HCT116 (cell line): ENCODE data around the gene MTG1. TPM values are rescaled to one million over a fixed set of nuclear protein-coding genes. Genes with fewer than 3 reads are reported as not detected.

Experiments used
- ATAC-seq: fragments of 200-7000 bp; cut with Tn5 transposase; 2 replicates; pipeline ENCODE4 v1.9.1; 2020; ENCODE audit warnings: mild to moderate bottlenecking, moderate library complexity
- BruUV-seq: library from RNA; stranded (reverse); fragments of 400-500 nt; replicated peaks from 2 replicates; lab custom pipeline; 2021; lab: Mats Ljungman, UMichigan
- CTCF ChIA-PET: fragments of 300-600 bp; sonication (Branson Sonifier 250); formaldehyde crosslinking; loops from one replicate; lab custom pipeline; 2021; ENCODE audit warnings: antibody characterized with exemption; lab: Charles Lee
- POLR2A ChIA-PET: fragments of 300-600, 350-600 bp; sonication (Branson Sonifier 250); formaldehyde crosslinking; loops from one replicate; lab custom pipeline; 2021; ENCODE audit warnings: antibody characterized with exemption; lab: Charles Lee
- RAD21 ChIA-PET, 2 experiments: fragments of 300-600 bp; sonication (Branson Sonifier 250); formaldehyde crosslinking; loops; one replicate each; lab custom pipeline; 2023; ENCODE audit warnings: low total read pairs in 2 of 2; ENCODE audit not compliant: uncharacterized antibody in 2 of 2, unreplicated experiment in 2 of 2, low non-redundant PET in 1 of 2; lab: Charles Lee
- DNase-seq: peaks from one replicate; pipeline ENCODE4 v3.0.0-alpha.2; 2010; ENCODE audit warnings: low read depth, low spot score
- H2AFZ ChIP-seq: fragments of 200-600 bp; shearing (Covaris generic), sonication (generic); 2 replicates; pipeline ENCODE4 v1.6.1; 2017; ENCODE audit warnings: low read depth, mixed run types, mixed read lengths, antibody characterized with exemption, low read length; ENCODE audit not compliant: poor library complexity, severe bottlenecking
- H3K27ac ChIP-seq: 2 replicates; pipeline ENCODE4 v1.5.1; 2012; ENCODE audit warnings: low read depth, low read length
- H3K27me3 ChIP-seq: fragments of 200-600 bp; sonication (generic); 2 replicates; pipeline ENCODE4 v1.6.1; 2016; ENCODE audit warnings: mixed run types, low read length, mixed read lengths; ENCODE audit not compliant: insufficient read depth
- H3K36me3 ChIP-seq, 2 experiments: fragments of 200-500 bp in 1 of 2; fragments of 200-600 bp in 1 of 2; sonication (Bioruptor generic) in 1 of 2; sonication (generic) in 1 of 2; 2 replicates each; pipeline versions ENCODE4 v1.5.1 to v1.6.1; 2014 to 2016; ENCODE audit warnings: low read length in 2 of 2, inconsistent platforms in 1 of 2, mixed read lengths in 1 of 2, mixed run types in 1 of 2; ENCODE audit not compliant: insufficient read depth in 2 of 2, control insufficient read depth in 1 of 2
- H3K4me1 ChIP-seq, 2 experiments: fragments of 200-600 bp in 1 of 2; sonication (generic) in 1 of 2; 2 replicates each; pipeline versions ENCODE4 v1.5.1 to v1.6.1; 2012 to 2017; ENCODE audit warnings: low read length in 2 of 2, inconsistent platforms in 1 of 2, mild to moderate bottlenecking in 1 of 2, mixed read lengths in 1 of 2, mixed run types in 1 of 2, moderate library complexity in 1 of 2; ENCODE audit not compliant: insufficient read depth in 2 of 2, control insufficient read depth in 1 of 2
- H3K4me2 ChIP-seq: fragments of 200-600 bp; sonication (generic); 2 replicates; pipeline ENCODE4 v1.6.1; 2017; ENCODE audit warnings: mixed run types, low read length, mixed read lengths
- H3K4me3 ChIP-seq, 2 experiments: fragments of 200-600 bp in 1 of 2; sonication (generic) in 1 of 2; replicated peaks in 1 of 2; 2 replicates each; pipeline ENCODE4 v1.5.1; 2011 to 2016; ENCODE audit warnings: low read length in 2 of 2, control low read depth in 1 of 2, low read depth in 1 of 2, mild to moderate bottlenecking in 1 of 2, mixed read lengths in 1 of 2, mixed run types in 1 of 2
- H3K79me2 ChIP-seq: fragments of 200-600 bp; sonication (generic); 2 replicates; pipeline ENCODE4 v1.6.1; 2017; ENCODE audit warnings: mild to moderate bottlenecking, mixed run types, low read length, moderate library complexity, mixed read lengths; ENCODE audit not compliant: insufficient read depth
- H3K9ac ChIP-seq: fragments of 200-600 bp; sonication (generic); 2 replicates; pipeline ENCODE4 v1.6.1; 2016; ENCODE audit warnings: low read length, mixed read lengths
- H3K9me2 ChIP-seq: fragments of 200-600 bp; sonication (generic), shearing (Covaris generic); 2 replicates; pipeline ENCODE4 v1.6.1; 2017; ENCODE audit warnings: mixed run types, mild to moderate bottlenecking, moderate library complexity; ENCODE audit not compliant: insufficient read depth
- H3K9me3 ChIP-seq, 2 experiments: fragments of 200-500 bp in 1 of 2; fragments of 200-600 bp in 1 of 2; sonication (Bioruptor generic) in 1 of 2; sonication (generic) in 1 of 2; 2 replicates each; pipeline ENCODE4 v1.6.1; 2014 to 2017; ENCODE audit warnings: low read length in 2 of 2, mixed read lengths in 2 of 2, inconsistent platforms in 1 of 2, low read depth in 1 of 2, mild to moderate bottlenecking in 1 of 2, mixed run types in 1 of 2, moderate library complexity in 1 of 2; ENCODE audit not compliant: control insufficient read depth in 1 of 2, insufficient read depth in 1 of 2
- H4K20me1 ChIP-seq: fragments of 200-600 bp; sonication (generic), shearing (Covaris generic); 2 replicates; pipeline ENCODE4 v1.6.1; 2017; ENCODE audit warnings: mixed run types, mild to moderate bottlenecking, moderate library complexity; ENCODE audit not compliant: insufficient read depth
- CBX3 ChIP-seq: IDR thresholded peaks from 2 replicates; pipeline ENCODE4 v1.6.1; 2012; ENCODE audit warnings: low read depth
- CTCF ChIP-seq, 3 experiments: fragments of 200-600 bp in 1 of 3; sonication (generic) in 1 of 3; IDR thresholded peaks in 2 of 3; conservative IDR thresholded peaks in 1 of 3; 2 replicates each; pipeline ENCODE4 v1.5.1; 2012 to 2017; ENCODE audit warnings: low read depth in 2 of 3, low read length in 2 of 3, antibody characterized with exemption in 1 of 3, borderline replicate concordance in 1 of 3, control low read depth in 1 of 3, mild to moderate bottlenecking in 1 of 3, mixed read lengths in 1 of 3, mixed run types in 1 of 3, moderate library complexity in 1 of 3; ENCODE audit not compliant: insufficient read depth in 1 of 3
- ELF1 ChIP-seq: IDR thresholded peaks from 2 replicates; pipeline ENCODE4 v1.6.1; 2012; ENCODE audit warnings: low read depth, borderline replicate concordance
- EZH2 ChIP-seq: fragments of 200-600 bp; sonication (generic); IDR thresholded peaks from 2 replicates; pipeline ENCODE4 v1.6.1; 2017; ENCODE audit warnings: antibody characterized with exemption, mixed run types
- EZH2phosphoT487 ChIP-seq: fragments of 200-600 bp; IDR thresholded peaks from 2 replicates; pipeline ENCODE4 v1.6.1; 2018; ENCODE audit warnings: antibody characterized with exemption, borderline replicate concordance
- FOSL1 ChIP-seq: IDR thresholded peaks from 2 replicates; pipeline ENCODE4 v1.6.1; 2012; ENCODE audit warnings: low read depth
- POLR2A ChIP-seq: IDR thresholded peaks from 2 replicates; pipeline ENCODE4 v1.7.0; 2011; ENCODE audit warnings: borderline replicate concordance; ENCODE audit not compliant: insufficient read depth, insufficient read length; ENCODE audit errors: extremely low read depth
- POLR2AphosphoS5 ChIP-seq: IDR thresholded peaks from 2 replicates; pipeline ENCODE4 v1.6.1; 2011; ENCODE audit warnings: mild to moderate bottlenecking, low read depth, low read length, moderate library complexity
- RAD21 ChIP-seq: IDR thresholded peaks from 2 replicates; pipeline ENCODE4 v1.6.1; 2012; ENCODE audit warnings: low read depth, mild to moderate bottlenecking
- SIN3A ChIP-seq: IDR thresholded peaks from 2 replicates; pipeline ENCODE4 v1.6.1; 2012; ENCODE audit warnings: low read depth
- SP1 ChIP-seq: IDR thresholded peaks from 2 replicates; pipeline ENCODE4 v1.6.1; 2012; ENCODE audit warnings: low read depth
- TCF7L2 ChIP-seq: IDR thresholded peaks from 2 replicates; pipeline ENCODE4 v1.7.0; 2011; ENCODE audit warnings: borderline replicate concordance, inconsistent platforms; ENCODE audit not compliant: insufficient read depth, insufficient read length; ENCODE audit errors: extremely low read depth
- YY1 ChIP-seq: IDR thresholded peaks from 2 replicates; pipeline ENCODE4 v1.6.1; 2011; ENCODE audit warnings: low read length, low read depth, moderate library complexity, mild to moderate bottlenecking; ENCODE audit not compliant: insufficient replicate concordance; ENCODE audit errors: extremely low read depth
- ZFX ChIP-seq: fragments of 450-650 bp; IDR thresholded peaks from 2 replicates; pipeline ENCODE4 v1.6.1; 2017
- ZNF274 ChIP-seq: fragments of 200-500 bp; sonication (Bioruptor generic); IDR thresholded peaks from 2 replicates; pipeline ENCODE4 v1.6.1; 2014; ENCODE audit warnings: mild to moderate bottlenecking, low read depth, low read length, inconsistent platforms
- intact Hi-C: fragments of 100-400 bp; cut with micrococcal nuclease; formaldehyde crosslinking; loops from 2 replicates; pipeline ENCODE4 v1.10.0; 2022
- total RNA-seq: library from RNA; stranded (reverse); gene quantifications from one replicate; pipeline ENCODE4 v1.2.1, GENCODE V29; 2021; ENCODE audit not compliant: unreplicated experiment
- TF ChIP-seq, protein P1 (sequence below): IDR thresholded peaks from 2 replicates; pipeline ENCODE4 v1.6.1; 2012
- TF ChIP-seq, protein P2 (sequence below): IDR thresholded peaks from 2 replicates; pipeline ENCODE4 v1.6.1; 2011; ENCODE audit warnings: mild to moderate bottlenecking, low read length, moderate library complexity; ENCODE audit not compliant: insufficient replicate concordance; ENCODE audit errors: extremely low read depth
- TF ChIP-seq, protein P3 (sequence below): IDR thresholded peaks from 2 replicates; pipeline ENCODE4 v1.6.1; 2012; ENCODE audit warnings: low read depth
- TF ChIP-seq, protein P4 (sequence below): IDR thresholded peaks from 2 replicates; pipeline ENCODE4 v1.6.1; 2012

The MTG1 gene
- total RNA-seq, 1 experiment from 2014 or later = 23.1 TPM

DNA sequence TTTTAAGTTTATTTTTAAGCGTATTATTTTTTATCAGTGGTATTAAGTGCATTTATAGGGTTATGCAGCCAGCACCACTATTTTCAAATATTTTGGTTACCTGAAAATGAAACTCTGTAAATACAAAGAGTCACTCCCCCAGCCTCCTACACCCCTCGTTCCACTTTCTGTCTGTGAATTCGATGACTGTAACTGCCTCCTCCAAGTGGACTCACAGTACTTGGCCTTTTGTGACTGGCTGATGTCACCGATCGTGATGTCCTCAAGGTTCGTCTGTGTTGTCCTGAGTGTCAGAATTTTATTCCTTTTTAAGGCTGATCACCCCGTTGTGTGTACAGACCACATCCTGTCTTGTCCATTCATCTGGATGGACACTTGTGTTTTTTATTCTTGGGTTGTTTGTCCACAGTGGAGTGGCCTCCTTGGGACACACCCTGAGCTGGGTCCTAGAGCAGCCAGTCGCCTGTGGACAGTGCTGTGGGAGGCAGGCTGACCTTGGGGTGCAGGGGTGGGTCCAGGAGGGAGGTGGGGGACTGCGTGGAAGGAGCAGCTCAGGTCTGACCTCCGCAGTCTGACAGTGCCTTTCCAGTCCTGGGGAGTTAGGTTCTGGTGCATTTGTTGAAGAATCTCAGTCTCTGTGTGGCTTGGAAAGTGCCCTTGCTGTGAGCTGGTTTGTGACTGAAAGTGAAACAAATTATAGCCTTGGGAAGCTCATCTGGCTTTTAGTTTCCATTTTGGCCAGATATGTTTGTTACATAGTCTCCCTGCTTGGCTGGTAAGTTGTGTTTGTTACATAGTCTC is 6.9 kb downstream of the MTG1 start:
- no peak overlapping the region for H3K27ac ChIP-seq
- H3K27me3 ChIP-seq = no peaks in the 10 kb centered on the region
- no peak overlapping the region for H3K4me2 ChIP-seq
- no TSS peak for BruUV-seq
- H4K20me1 ChIP-seq = no peaks in the 10 kb centered on the region
- no peaks in the 10 kb centered on the region for H3K4me1 ChIP-seq
- no peak for DNase-seq
- ATAC-seq = no peak
- CTCF ChIA-PET = no interaction called here
- H2AFZ ChIP-seq = no peak overlapping the region
- H3K79me2 ChIP-seq = peaks cover 22% of the 10 kb centered on the region
- no peaks in the 10 kb centered on the region for H3K9me2 ChIP-seq
- RAD21 ChIA-PET = no interaction called here
- POLR2A ChIA-PET = no interaction called here
- no peaks in the 10 kb centered on the region for H3K9me3 ChIP-seq
- H3K9ac ChIP-seq = no peak overlapping the region
- peaks cover 3 to 5% of the 10 kb centered on the region in 2 experiments; a peak in 3 of 4 replicates for H3K36me3 ChIP-seq
- intact Hi-C loops = no loop called here
- no peak overlapping the region for H3K4me3 ChIP-seq
- no peak for TF ChIP-seq ELF1
- TF ChIP-seq SIN3A = no peak
- no peak for TF ChIP-seq RAD21
- no peak for TF ChIP-seq SP1
- TF ChIP-seq YY1 = no peak
- TF ChIP-seq EZH2phosphoT487 = no peak
- TF ChIP-seq ZFX = no peak
- TF ChIP-seq, protein P1, sequence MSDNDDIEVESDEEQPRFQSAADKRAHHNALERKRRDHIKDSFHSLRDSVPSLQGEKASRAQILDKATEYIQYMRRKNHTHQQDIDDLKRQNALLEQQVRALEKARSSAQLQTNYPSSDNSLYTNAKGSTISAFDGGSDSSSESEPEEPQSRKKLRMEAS = no peak
- TF ChIP-seq, protein P2, sequence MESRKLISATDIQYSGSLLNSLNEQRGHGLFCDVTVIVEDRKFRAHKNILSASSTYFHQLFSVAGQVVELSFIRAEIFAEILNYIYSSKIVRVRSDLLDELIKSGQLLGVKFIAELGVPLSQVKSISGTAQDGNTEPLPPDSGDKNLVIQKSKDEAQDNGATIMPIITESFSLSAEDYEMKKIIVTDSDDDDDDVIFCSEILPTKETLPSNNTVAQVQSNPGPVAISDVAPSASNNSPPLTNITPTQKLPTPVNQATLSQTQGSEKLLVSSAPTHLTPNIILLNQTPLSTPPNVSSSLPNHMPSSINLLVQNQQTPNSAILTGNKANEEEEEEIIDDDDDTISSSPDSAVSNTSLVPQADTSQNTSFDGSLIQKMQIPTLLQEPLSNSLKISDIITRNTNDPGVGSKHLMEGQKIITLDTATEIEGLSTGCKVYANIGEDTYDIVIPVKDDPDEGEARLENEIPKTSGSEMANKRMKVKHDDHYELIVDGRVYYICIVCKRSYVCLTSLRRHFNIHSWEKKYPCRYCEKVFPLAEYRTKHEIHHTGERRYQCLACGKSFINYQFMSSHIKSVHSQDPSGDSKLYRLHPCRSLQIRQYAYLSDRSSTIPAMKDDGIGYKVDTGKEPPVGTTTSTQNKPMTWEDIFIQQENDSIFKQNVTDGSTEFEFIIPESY = no peak
- TF ChIP-seq POLR2AphosphoS5 = no peak
- TF ChIP-seq, protein P3, sequence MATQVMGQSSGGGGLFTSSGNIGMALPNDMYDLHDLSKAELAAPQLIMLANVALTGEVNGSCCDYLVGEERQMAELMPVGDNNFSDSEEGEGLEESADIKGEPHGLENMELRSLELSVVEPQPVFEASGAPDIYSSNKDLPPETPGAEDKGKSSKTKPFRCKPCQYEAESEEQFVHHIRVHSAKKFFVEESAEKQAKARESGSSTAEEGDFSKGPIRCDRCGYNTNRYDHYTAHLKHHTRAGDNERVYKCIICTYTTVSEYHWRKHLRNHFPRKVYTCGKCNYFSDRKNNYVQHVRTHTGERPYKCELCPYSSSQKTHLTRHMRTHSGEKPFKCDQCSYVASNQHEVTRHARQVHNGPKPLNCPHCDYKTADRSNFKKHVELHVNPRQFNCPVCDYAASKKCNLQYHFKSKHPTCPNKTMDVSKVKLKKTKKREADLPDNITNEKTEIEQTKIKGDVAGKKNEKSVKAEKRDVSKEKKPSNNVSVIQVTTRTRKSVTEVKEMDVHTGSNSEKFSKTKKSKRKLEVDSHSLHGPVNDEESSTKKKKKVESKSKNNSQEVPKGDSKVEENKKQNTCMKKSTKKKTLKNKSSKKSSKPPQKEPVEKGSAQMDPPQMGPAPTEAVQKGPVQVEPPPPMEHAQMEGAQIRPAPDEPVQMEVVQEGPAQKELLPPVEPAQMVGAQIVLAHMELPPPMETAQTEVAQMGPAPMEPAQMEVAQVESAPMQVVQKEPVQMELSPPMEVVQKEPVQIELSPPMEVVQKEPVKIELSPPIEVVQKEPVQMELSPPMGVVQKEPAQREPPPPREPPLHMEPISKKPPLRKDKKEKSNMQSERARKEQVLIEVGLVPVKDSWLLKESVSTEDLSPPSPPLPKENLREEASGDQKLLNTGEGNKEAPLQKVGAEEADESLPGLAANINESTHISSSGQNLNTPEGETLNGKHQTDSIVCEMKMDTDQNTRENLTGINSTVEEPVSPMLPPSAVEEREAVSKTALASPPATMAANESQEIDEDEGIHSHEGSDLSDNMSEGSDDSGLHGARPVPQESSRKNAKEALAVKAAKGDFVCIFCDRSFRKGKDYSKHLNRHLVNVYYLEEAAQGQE = no peak
- TF ChIP-seq, protein P4, sequence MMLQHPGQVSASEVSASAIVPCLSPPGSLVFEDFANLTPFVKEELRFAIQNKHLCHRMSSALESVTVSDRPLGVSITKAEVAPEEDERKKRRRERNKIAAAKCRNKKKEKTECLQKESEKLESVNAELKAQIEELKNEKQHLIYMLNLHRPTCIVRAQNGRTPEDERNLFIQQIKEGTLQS = no peak
- no peak for TF ChIP-seq TCF7L2
- no peak for TF ChIP-seq POLR2A
- no peak for TF ChIP-seq CBX3
- TF ChIP-seq ZNF274 = no peak
- TF ChIP-seq CTCF (IDR thresholded peaks at IDR 0.05 in 2 of 3, conservative IDR thresholded peaks at IDR 0.05 in 1 of 3; ENCODE audit: borderline replicate concordance in 1 of 3, insufficient read depth in 1 of 3, low read depth in 2 of 3, low read length in 2 of 3) = no peak
- no peak for TF ChIP-seq EZH2
- TF ChIP-seq FOSL1 = no peak
